ENCODE data around the gene ZNF212. TPM values are rescaled to one million over a fixed set of nuclear protein-coding genes. Genes with fewer than 3 reads are reported as not detected.

Gene ZNF212
- total RNA-seq, 1 donor from 2014 or later, result 16.6 TPM

DNA sequence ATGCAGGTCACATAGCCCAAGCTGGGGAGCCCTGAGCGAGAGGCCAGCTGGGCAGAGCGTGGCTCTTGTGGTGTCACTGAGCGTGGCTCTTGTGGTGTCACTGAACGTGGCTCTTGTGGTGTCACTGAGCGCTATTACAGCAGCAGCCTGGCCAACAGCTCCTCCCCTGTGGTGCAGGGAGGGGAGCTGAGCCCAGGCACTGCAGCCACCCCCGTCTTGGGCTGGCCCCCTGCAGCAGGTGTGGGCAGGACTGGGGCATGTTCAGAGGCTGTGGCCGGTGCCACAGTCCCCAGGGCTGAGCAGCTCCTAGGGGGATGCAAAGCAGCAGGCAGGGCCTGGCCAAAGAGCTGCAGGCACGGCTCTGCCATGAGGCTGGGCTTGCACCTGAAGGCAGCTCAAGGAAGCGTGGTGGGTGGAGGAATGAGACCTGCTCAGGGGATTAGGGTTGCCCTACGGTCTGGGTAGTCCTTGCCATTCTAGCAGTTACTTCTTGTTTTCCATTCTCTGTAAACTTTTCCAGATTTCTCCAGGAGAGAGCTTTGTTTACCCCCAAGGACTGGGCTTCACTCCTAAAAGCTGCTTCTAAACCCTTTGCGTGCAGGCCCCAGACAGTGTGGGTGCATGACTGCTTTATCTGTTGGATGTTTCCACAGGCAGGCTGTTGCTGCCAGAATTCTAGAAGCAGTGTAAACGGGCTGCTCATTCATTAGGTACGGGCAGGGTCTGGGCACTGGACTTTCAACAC, 51.8 kb downstream of the ZNF212 start:
- no peaks in the 10 kb centered on the region for H3K27me3 Mint-ChIP-seq
- H3K4me3 Mint-ChIP-seq, result no peak overlapping the region
- H3K27ac Mint-ChIP-seq, result no peak overlapping the region
- no peaks in the 10 kb centered on the region for H3K9me3 Mint-ChIP-seq
- no peaks in the 10 kb centered on the region for H3K36me3 Mint-ChIP-seq
- no peak for DNase-seq (ENCODE audit: extremely low spot score, unreplicated experiment)
- TF ChIP-seq CTCF (conservative IDR thresholded peaks at IDR 0.05), result no peak
- no peaks in the 10 kb centered on the region for H3K4me1 Mint-ChIP-seq (ENCODE audit: unreplicated experiment)

DNA sequence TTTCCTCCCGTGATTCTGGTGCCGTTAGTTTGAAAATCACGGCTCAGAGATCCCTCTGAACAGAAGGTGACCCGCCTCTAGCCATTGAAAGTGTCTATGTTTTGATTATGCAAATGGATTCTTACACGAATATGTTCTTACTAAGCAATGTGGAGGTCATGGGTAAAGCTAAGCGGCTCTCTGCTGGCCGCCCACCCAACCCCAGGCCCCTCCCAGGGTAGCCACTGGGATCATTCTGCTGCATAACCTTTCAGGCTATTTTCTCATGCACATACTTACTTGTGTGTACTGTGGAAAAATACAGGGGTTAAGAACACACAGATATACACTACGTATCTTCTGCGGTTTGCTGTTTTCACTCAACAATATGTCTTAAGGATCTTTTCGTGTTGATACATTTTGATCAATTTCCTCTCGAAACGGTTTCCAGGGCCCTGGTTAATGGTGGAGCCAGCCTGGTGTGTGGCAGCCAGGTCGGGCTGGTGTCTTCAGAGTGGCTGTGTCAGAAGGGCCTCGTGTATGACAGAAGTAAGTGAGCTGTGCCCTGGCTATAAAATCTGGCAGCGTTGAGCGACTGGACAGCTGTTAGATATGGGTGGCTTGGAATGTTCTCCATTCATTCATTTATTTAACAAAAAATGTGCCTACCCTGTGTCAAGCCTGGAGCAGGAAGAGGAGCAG, 52.5 kb downstream of the ZNF212 start:
- no peak for TF ChIP-seq CTCF (conservative IDR thresholded peaks at IDR 0.05)
- DNase-seq (ENCODE audit: extremely low spot score, unreplicated experiment), result no peak
- no peaks in the 10 kb centered on the region for H3K27me3 Mint-ChIP-seq
- no peaks in the 10 kb centered on the region for H3K4me1 Mint-ChIP-seq (ENCODE audit: unreplicated experiment)
- no peaks in the 10 kb centered on the region for H3K36me3 Mint-ChIP-seq
- H3K27ac Mint-ChIP-seq, result no peak overlapping the region
- no peak overlapping the region for H3K4me3 Mint-ChIP-seq
- H3K9me3 Mint-ChIP-seq, result no peaks in the 10 kb centered on the region

GRCh38 chr7:149292462-149292823, 53.0 kb downstream of the ZNF212 start:
- no peak overlapping the region for H3K27ac Mint-ChIP-seq

DNA sequence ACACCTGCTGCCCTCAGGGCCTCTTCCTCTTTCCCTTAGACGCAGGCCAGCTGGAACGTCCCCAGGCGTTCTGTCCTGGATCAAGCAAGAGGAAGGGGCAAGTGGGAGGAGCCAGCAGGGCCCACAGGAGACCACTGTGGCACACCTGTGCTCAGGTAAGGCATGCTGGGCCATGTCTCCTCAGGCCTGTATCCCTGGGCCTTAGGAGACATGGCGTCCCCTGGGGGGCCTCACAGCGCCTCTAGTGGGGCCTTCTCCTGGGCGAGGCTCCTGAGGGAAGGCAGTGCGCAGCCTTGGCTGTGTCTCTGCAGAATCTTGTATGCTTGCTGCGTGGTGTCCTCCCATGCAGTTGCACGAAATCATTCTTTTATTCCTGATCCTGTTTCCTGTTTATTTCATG, 53.9 kb downstream of the ZNF212 start:
- TF ChIP-seq CTCF (conservative IDR thresholded peaks at IDR 0.05), result no peak
- H3K9me3 Mint-ChIP-seq, result no peaks in the 10 kb centered on the region
- no peaks in the 10 kb centered on the region for H3K27me3 Mint-ChIP-seq
- no peaks in the 10 kb centered on the region for H3K36me3 Mint-ChIP-seq
- no peaks in the 10 kb centered on the region for H3K4me1 Mint-ChIP-seq (ENCODE audit: unreplicated experiment)
- H3K4me3 Mint-ChIP-seq, result no peak overlapping the region
- H3K27ac Mint-ChIP-seq, result no peak overlapping the region
- DNase-seq (ENCODE audit: extremely low spot score, unreplicated experiment), result no peak

More at GRCh38 chr7:149292462-149292823, 53.0 kb downstream of the ZNF212 start:
- H3K9me3 Mint-ChIP-seq, result no peaks in the 10 kb centered on the region
- no peaks in the 10 kb centered on the region for H3K4me1 Mint-ChIP-seq (ENCODE audit: unreplicated experiment)
- DNase-seq (ENCODE audit: extremely low spot score, unreplicated experiment), result no peak
- no peaks in the 10 kb centered on the region for H3K27me3 Mint-ChIP-seq
- no peak overlapping the region for H3K4me3 Mint-ChIP-seq
- TF ChIP-seq CTCF (conservative IDR thresholded peaks at IDR 0.05), result no peak
- H3K36me3 Mint-ChIP-seq, result no peaks in the 10 kb centered on the region

- TF ChIP-seq CTCF (conservative IDR thresholded peaks at IDR 0.05), result no peak
- Mint-ChIP-seq H3K27ac (no peak overlapping the region), H3K9me3 (peaks cover 5% of the 10 kb centered on the region), H3K4me1 (ENCODE audit: unreplicated experiment) (no peaks in the 10 kb centered on the region), H3K36me3 (no peaks in the 10 kb centered on the region), H3K27me3 (no peaks in the 10 kb centered on the region), H3K4me3 (no peak overlapping the region)
- no peak for DNase-seq (ENCODE audit: extremely low spot score, unreplicated experiment)
Observed at GRCh38 chr7:149293946-149294633, 54.6 kb downstream of the ZNF212 start.
